Liver (tissue), 9 donors: Measurements from ENCODE around the gene CNGA3. TPM values are rescaled to one million over a fixed set of nuclear protein-coding genes. Genes with fewer than 3 reads are reported as not detected.
A peak's percentile ranks its signal among the peaks of the same experiment; 100 is the strongest.

Source experiments
- DNase-seq: peaks from one replicate; pipeline ENCODE4 v3.0.0-alpha.2; 2017; ENCODE audit warnings: low spot score
- H3K27ac ChIP-seq, 2 donors: one replicate each; pipeline ENCODE4 v1.7.0; 2013; ENCODE audit warnings: inconsistent platforms in 2 of 2, low read length in 2 of 2, control low read depth in 1 of 2, low read depth in 1 of 2, mild to moderate bottlenecking in 1 of 2
- H3K27me3 ChIP-seq, 4 donors: one replicate each; pipeline versions ENCODE4 v1.6.1 to v1.7.0; 2013; ENCODE audit warnings: low read length in 3 of 4, inconsistent platforms in 1 of 4, mild to moderate bottlenecking in 1 of 4, moderate library complexity in 1 of 4; ENCODE audit not compliant: control insufficient read depth in 4 of 4, insufficient read depth in 4 of 4
- H3K36me3 ChIP-seq, 4 donors: one replicate each; pipeline versions ENCODE4 v1.6.1 to v1.7.0; 2013; ENCODE audit warnings: low read length in 3 of 4, mild to moderate bottlenecking in 3 of 4, low read depth in 1 of 4, moderate library complexity in 1 of 4; ENCODE audit not compliant: control insufficient read depth in 4 of 4, insufficient read depth in 3 of 4
- H3K4me1 ChIP-seq, 4 donors: one replicate each; pipeline versions ENCODE4 v1.6.1 to v1.7.0; 2013; ENCODE audit warnings: low read length in 3 of 4, mild to moderate bottlenecking in 3 of 4, moderate library complexity in 1 of 4; ENCODE audit not compliant: control insufficient read depth in 4 of 4, insufficient read depth in 4 of 4
- H3K4me3 ChIP-seq, 3 donors: one replicate each; pipeline versions ENCODE4 v1.6.1 to v1.7.0; 2013; ENCODE audit warnings: low read length in 3 of 3, control low read depth in 1 of 3, low read depth in 1 of 3, mild to moderate bottlenecking in 1 of 3
- H3K9ac ChIP-seq, 2 donors: one replicate each; pipeline ENCODE4 v1.7.0; 2013; ENCODE audit warnings: low read length in 2 of 2, mild to moderate bottlenecking in 2 of 2, moderate library complexity in 2 of 2, control low read depth in 1 of 2, low read depth in 1 of 2
- H3K9me3 ChIP-seq, 4 donors: one replicate each; pipeline versions ENCODE4 v1.6.1 to v1.7.0; 2013; ENCODE audit warnings: low read length in 3 of 4; ENCODE audit not compliant: control insufficient read depth in 4 of 4
- ATF3 ChIP-seq: IDR thresholded peaks from 2 replicates; pipeline ENCODE4 v1.6.1; 2016; ENCODE audit warnings: antibody characterized with exemption
- EGR1 ChIP-seq, 2 donors: IDR thresholded peaks; 2 replicates each; pipeline ENCODE4 v1.6.1; 2016 to 2018; ENCODE audit warnings: antibody characterized with exemption in 2 of 2, low read depth in 2 of 2
- FOXA1 ChIP-seq: IDR thresholded peaks from 2 replicates; pipeline ENCODE4 v1.6.1; 2016; ENCODE audit warnings: antibody characterized with exemption
- FOXA2 ChIP-seq: IDR thresholded peaks from 2 replicates; pipeline ENCODE4 v1.6.1; 2016; ENCODE audit warnings: antibody characterized with exemption
- GABPA ChIP-seq, 2 donors: IDR thresholded peaks in 1 of 2; conservative IDR thresholded peaks in 1 of 2; 2 replicates each; pipeline ENCODE4 v1.6.1; 2016; ENCODE audit warnings: antibody characterized with exemption in 2 of 2, mild to moderate bottlenecking in 1 of 2, moderate library complexity in 1 of 2
- HNF4A ChIP-seq, 2 donors: conservative IDR thresholded peaks; 2 replicates each; pipeline ENCODE4 v1.6.1; 2016; ENCODE audit warnings: antibody characterized with exemption in 2 of 2, mild to moderate bottlenecking in 2 of 2
- JUND ChIP-seq, 2 donors: IDR thresholded peaks; 2 replicates each; pipeline ENCODE4 v1.6.1; 2016; ENCODE audit warnings: antibody characterized with exemption in 2 of 2
- MAX ChIP-seq: IDR thresholded peaks from 2 replicates; pipeline ENCODE4 v1.6.1; 2016; ENCODE audit warnings: antibody characterized with exemption
- NR2F2 ChIP-seq: IDR thresholded peaks from 2 replicates; pipeline ENCODE4 v1.6.1; 2016; ENCODE audit warnings: antibody characterized with exemption
- RAD21 ChIP-seq, 2 donors: IDR thresholded peaks; 2 replicates each; pipeline ENCODE4 v1.6.1; 2016; ENCODE audit warnings: antibody characterized with exemption in 2 of 2, mild to moderate bottlenecking in 2 of 2
- REST ChIP-seq: IDR thresholded peaks from 2 replicates; pipeline ENCODE4 v1.6.1; 2016; ENCODE audit warnings: antibody characterized with exemption, mild to moderate bottlenecking
- RXRA ChIP-seq, 2 donors: IDR thresholded peaks; 2 replicates each; pipeline ENCODE4 v1.6.1; 2017 to 2018; ENCODE audit warnings: antibody characterized with exemption in 2 of 2, mild to moderate bottlenecking in 1 of 2
- SP1 ChIP-seq: IDR thresholded peaks from 2 replicates; pipeline ENCODE4 v1.6.1; 2018; ENCODE audit warnings: antibody characterized with exemption, mild to moderate bottlenecking
- TAF1 ChIP-seq: conservative IDR thresholded peaks from 2 replicates; pipeline ENCODE4 v1.6.1; 2016; ENCODE audit warnings: antibody characterized with exemption, mild to moderate bottlenecking
- YY1 ChIP-seq: IDR thresholded peaks from 2 replicates; pipeline ENCODE4 v1.6.1; 2016; ENCODE audit warnings: antibody characterized with exemption, mild to moderate bottlenecking
- WGBS: extraction: QIAGEN DNeasy Blood & Tissue Kit; methylation state at CpG from one replicate; pipeline ENCODE4 v1.1.7; 2013; 5-methylcytosine and 5-hydroxymethylcytosine counted together
- polyA plus RNA-seq, 2 donors: library from polyadenylated mRNA; stranded (reverse) in 1 of 2; unstranded in 1 of 2; fragments of 200-250 nt in 1 of 2; fragments of >200 nt in 1 of 2; fragmentation: Nextera tagmentation in 1 of 2; extraction: Ambion mirVana in 1 of 2; gene quantifications; one replicate each; pipeline versions ENCODE4 v1.2.1 to v1.2.3, GENCODE V29; 2013 to 2015
- total RNA-seq, 2 donors: library from RNA; depleted of rRNA; stranded (reverse); fragments of >200 nt; gene quantifications; one replicate each; pipeline ENCODE4 v1.2.3, GENCODE V29; 2014
- TF ChIP-seq, protein P1 (sequence below): fragments of 150-350 bp; IDR thresholded peaks from 2 replicates; pipeline ENCODE4 v1.5.1; 2017; ENCODE audit warnings: improper control_type of control experiment, low read depth, low read length; ENCODE audit not compliant: missing input control
- donor health status: healthy.
- donor health status: healthy.
- donor health status: healthy.
- donor health status: healthy.
- donor health status: healthy.

Gene CNGA3
- total and polyA plus RNA-seq, 4 donors: not detected

GRCh38 chr2:98385050-98385699, 38.9 kb downstream of the CNGA3 start:
- Histone ChIP-seq H3K4me1 (peaks cover 0 to 4% (median 0%) of the 10 kb centered on the region in 4 donors), H3K27me3 (no peaks in the 10 kb centered on the region), H3K9ac (no peak overlapping the region), H3K4me3 (no peak overlapping the region), H3K9me3 (no peaks in the 10 kb centered on the region), H3K27ac (no peak overlapping the region), H3K36me3 (no peaks in the 10 kb centered on the region)
- 4% methylated on average over 7 of the region's 7 CpGs for WGBS
- DNase-seq: peak; percentile 73
- TF ChIP-seq SP1 (no peak), NR2F2 (no peak), YY1 (no peak), FOXA1 (no peak), TAF1 (no peak), GABPA (IDR thresholded peaks at IDR 0.05 in 1 of 2, conservative IDR thresholded peaks at IDR 0.05 in 1 of 2) (no peak), HNF4A (conservative IDR thresholded peaks at IDR 0.05) (peak; percentile 60 to 69), RXRA (IDR thresholded peaks at IDR 0.05) (peak in 1 of 2 donors; percentile 28), RAD21 (IDR thresholded peaks at IDR 0.05) (peak; percentile 99), REST (no peak)
- TF ChIP-seq, protein P1, sequence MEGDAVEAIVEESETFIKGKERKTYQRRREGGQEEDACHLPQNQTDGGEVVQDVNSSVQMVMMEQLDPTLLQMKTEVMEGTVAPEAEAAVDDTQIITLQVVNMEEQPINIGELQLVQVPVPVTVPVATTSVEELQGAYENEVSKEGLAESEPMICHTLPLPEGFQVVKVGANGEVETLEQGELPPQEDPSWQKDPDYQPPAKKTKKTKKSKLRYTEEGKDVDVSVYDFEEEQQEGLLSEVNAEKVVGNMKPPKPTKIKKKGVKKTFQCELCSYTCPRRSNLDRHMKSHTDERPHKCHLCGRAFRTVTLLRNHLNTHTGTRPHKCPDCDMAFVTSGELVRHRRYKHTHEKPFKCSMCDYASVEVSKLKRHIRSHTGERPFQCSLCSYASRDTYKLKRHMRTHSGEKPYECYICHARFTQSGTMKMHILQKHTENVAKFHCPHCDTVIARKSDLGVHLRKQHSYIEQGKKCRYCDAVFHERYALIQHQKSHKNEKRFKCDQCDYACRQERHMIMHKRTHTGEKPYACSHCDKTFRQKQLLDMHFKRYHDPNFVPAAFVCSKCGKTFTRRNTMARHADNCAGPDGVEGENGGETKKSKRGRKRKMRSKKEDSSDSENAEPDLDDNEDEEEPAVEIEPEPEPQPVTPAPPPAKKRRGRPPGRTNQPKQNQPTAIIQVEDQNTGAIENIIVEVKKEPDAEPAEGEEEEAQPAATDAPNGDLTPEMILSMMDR: peak; percentile 99

DNA sequence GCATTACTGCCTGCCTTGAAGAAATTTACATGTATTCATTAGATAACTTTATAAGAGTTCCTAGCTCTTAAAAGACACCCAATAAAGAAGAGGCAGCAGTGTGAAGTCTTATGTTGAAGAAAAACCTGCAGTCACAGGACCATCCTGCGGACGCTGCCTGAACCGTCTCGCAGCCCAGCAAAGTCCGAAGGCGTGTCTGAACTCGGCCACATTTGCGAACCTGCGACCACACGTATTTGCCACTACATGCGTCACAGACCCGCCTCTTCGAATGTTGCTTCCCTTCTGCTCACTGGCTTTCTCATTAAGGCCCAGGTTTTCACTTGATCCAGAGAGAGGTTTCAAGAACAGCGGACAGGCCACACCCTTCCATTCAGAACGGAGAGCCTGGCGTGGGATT, 41.2 kb downstream of the CNGA3 start:
- peak; percentile 22 for DNase-seq
- Histone ChIP-seq H3K27me3 (no peaks in the 10 kb centered on the region), H3K9me3 (no peaks in the 10 kb centered on the region), H3K9ac (no peak overlapping the region), H3K27ac (no peak overlapping the region), H3K4me3 (no peak overlapping the region), H3K36me3 (no peaks in the 10 kb centered on the region), H3K4me1 (peaks cover 0 to 4% (median 0%) of the 10 kb centered on the region in 4 donors)
- WGBS: 88% methylated on average over 16 of the region's 16 CpGs
- no peak for TF ChIP-seq JUND (IDR thresholded peaks at IDR 0.05)
- TF ChIP-seq GABPA (IDR thresholded peaks at IDR 0.05 in 1 of 2, conservative IDR thresholded peaks at IDR 0.05 in 1 of 2): no peak
- no peak for TF ChIP-seq REST
- TF ChIP-seq MAX: no peak
- TF ChIP-seq RXRA (IDR thresholded peaks at IDR 0.05): no peak
- TF ChIP-seq RAD21 (IDR thresholded peaks at IDR 0.05): no peak
- TF ChIP-seq FOXA2: no peak
- TF ChIP-seq ATF3: no peak
- no peak for TF ChIP-seq EGR1 (IDR thresholded peaks at IDR 0.05; ENCODE audit: low read depth in 2 of 2)
- TF ChIP-seq TAF1: no peak
